Adrenal gland (tissue), 12 donors: ENCODE data around the gene PSMG4. TPM values are rescaled to one million over a fixed set of nuclear protein-coding genes. Genes with fewer than 3 reads are reported as not detected.
A peak's percentile ranks its signal among the peaks of the same experiment; 100 is the strongest.

ENCODE experiments used
- DNase-seq, 7 donors: peaks; one replicate each; pipeline ENCODE4 v3.0.0-alpha.2; 2019 to 2020
- H3K27ac ChIP-seq, 5 donors: fragments of 200-600 bp; sonication (generic) in 4 of 5; 1 replicate in 3 of 5; 2 replicates in 2 of 5; pipeline versions ENCODE4 v1.5.1 to v1.8.0; 2016 to 2020; ENCODE audit warnings: mild to moderate bottlenecking in 1 of 5
- H3K27me3 ChIP-seq: fragments of 200-600 bp; 2 replicates; pipeline ENCODE4 v1.8.0; 2021
- H3K36me3 ChIP-seq, 2 donors: fragments of 200-600 bp; replicated peaks in 1 of 2; 1 replicate in 1 of 2; 2 replicates in 1 of 2; pipeline versions ENCODE4 v1.5.1 to v1.8.0; 2018 to 2022
- H3K4me1 ChIP-seq, 2 donors: fragments of 200-600 bp; replicated peaks in 1 of 2; 1 replicate in 1 of 2; 2 replicates in 1 of 2; pipeline versions ENCODE4 v1.5.1 to v1.8.0; 2018 to 2021
- H3K4me3 ChIP-seq, 4 donors: fragments of 200-600 bp; sonication (generic) in 3 of 4; one replicate each; pipeline ENCODE4 v1.5.1; 2016 to 2018
- H3K9me3 ChIP-seq, 3 donors: fragments of 200-600 bp; sonication (generic) in 1 of 3; replicated peaks in 1 of 3; 1 replicate in 2 of 3; 2 replicates in 1 of 3; pipeline versions ENCODE4 v1.5.1 to v1.8.0; 2016 to 2021
- CTCF ChIP-seq, 6 experiments: fragments of 450-650 bp in 4 of 6; fragments of 200-600 bp in 2 of 6; sonication (generic) in 1 of 6; IDR thresholded peaks; 1 replicate in 5 of 6; 2 replicates in 1 of 6; pipeline versions ENCODE4 v1.5.1 to v1.8.0; 2016 to 2021; ENCODE audit warnings: antibody characterized with exemption in 6 of 6, mild to moderate bottlenecking in 2 of 6, moderate library complexity in 1 of 6
- POLR2A ChIP-seq, 2 donors: fragments of 450-650 bp; IDR thresholded peaks; one replicate each; pipeline ENCODE4 v1.6.1; 2017; ENCODE audit warnings: antibody characterized with exemption in 2 of 2, mild to moderate bottlenecking in 2 of 2, moderate library complexity in 1 of 2
- WGBS, 4 donors: extraction: QIAGEN DNeasy Blood & Tissue Kit in 2 of 4; methylation state at CpG; one replicate each; pipeline versions ENCODE4 v1.1.5 to v1.1.7; 2013 to 2017; 5-methylcytosine and 5-hydroxymethylcytosine counted together
- intact Hi-C, 2 donors: fragments of 100-400 bp; cut with DNase I; formaldehyde crosslinking; loops; one replicate each; pipeline versions ENCODE4 v1.14.1 to v1.15.0; 2022 to 2023
- polyA plus RNA-seq, 3 donors: library from polyadenylated mRNA; stranded (reverse); fragments of 200-250 nt in 2 of 3; fragments of 350-450 nt in 1 of 3; fragmentation: Illumina TruSeq in 1 of 3; extraction: RNeasy Lipid Tissue Mini Kit (QIAGEN cat#74804) in 1 of 3; gene quantifications; one replicate each; pipeline ENCODE4 v1.2.3, GENCODE V29; 2013 to 2014
- total RNA-seq, 9 donors: library from RNA; depleted of rRNA in 4 of 9; stranded (reverse); fragments of >200 nt in 4 of 9; fragments of 120-200 nt in 1 of 9; fragmentation: NEBNext Ultra II Directional in 1 of 9; extraction: Animal tissue kit (Norgen Biotek cat#: 25700) in 1 of 9; gene quantifications; one replicate each; pipeline versions ENCODE4 v1.1.0 to v1.2.4, GENCODE V29; 2013 to 2023
- donor health status: healthy with polysubstance abuse.
- donor health status: Bipolar disorder and iron deficiency.
- donor health status: DM: yes; HTN: yes; CAD: no.
- donor health status: DM: no; HTN: no; CAD: no.
- donor health status: DM: no; HTN: no; CAD: no.
- donor health status: DM: yes; HTN: yes; CAD: no.

The PSMG4 gene
- total and polyA plus RNA-seq, 12 donors, result 4.9 to 87.5 (median 20.0) TPM

DNA sequence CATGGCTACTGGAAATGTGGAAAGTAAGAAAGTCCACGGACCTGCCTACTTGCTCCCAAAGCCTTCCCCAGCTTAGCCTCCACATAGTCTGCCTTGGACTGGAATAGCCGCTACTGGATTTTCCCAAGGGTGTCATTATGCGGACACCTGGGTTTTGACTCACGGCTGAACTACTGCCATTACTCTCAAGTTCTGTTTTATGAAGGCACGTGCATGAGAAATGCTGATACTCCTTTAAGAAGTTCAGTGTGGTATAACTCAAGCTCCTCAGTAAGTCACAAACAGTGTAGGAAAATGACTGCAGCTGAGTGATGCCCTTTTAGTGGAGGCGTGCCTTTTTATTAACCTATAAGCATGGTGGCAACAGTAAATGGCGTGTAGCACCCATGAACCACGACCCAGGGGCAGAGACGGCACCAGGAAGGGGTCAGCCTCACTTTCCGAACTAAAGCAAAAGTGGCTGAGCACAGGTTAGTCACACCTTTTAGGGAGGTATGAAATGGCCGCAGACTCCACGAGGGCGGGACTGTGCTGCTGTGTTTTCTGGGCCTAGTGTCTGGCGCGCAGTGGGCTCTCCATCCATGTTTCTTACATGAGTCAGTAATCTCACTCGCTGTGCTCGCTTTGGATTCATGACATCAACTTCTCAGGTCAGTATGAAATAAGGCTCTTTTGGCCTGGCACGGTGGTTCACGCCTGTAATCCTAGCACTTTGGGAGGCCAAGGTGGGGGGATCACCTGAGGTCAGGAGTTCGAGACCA, 23.9 kb downstream of the PSMG4 start:
- Histone ChIP-seq H3K4me1 (peaks cover 0 to 5% of the 10 kb centered on the region in 2 donors), H3K27ac (peak overlapping the region in 2 of 5 donors; percentile 33 to 71), H3K36me3 (no peaks in the 10 kb centered on the region), H3K27me3 (no peaks in the 10 kb centered on the region), H3K9me3 (no peaks in the 10 kb centered on the region), H3K4me3 (no peak overlapping the region)
- DNase-seq, result peak in 3 of 7 donors; percentile 3 to 16 (median 11)
- WGBS, 4 donors, result 92 to 93% (median 92%) methylated on average over 20 of the region's 20 CpGs
- intact Hi-C loops, result loop anchor here in 1 of 2 donors (5.0 kb wide), 1 partner anchor 175 kb away; the partner anchor contains the start of gene SLC22A23
- TF ChIP-seq POLR2A (IDR thresholded peaks at IDR 0.05) (no peak), CTCF (IDR thresholded peaks at IDR 0.05) (no peak)

GRCh38 chr6:3283241-3283640, 24.5 kb downstream of the PSMG4 start:
- Histone ChIP-seq H3K4me1 (peaks cover 0 to 5% of the 10 kb centered on the region in 2 donors), H3K9me3 (no peaks in the 10 kb centered on the region), H3K36me3 (no peaks in the 10 kb centered on the region), H3K4me3 (no peak overlapping the region), H3K27ac (no peak overlapping the region), H3K27me3 (no peaks in the 10 kb centered on the region)
- TF ChIP-seq CTCF (IDR thresholded peaks at IDR 0.05) (no peak), POLR2A (IDR thresholded peaks at IDR 0.05) (no peak)
- intact Hi-C loops, result loop anchor here in 1 of 2 donors (5.0 kb wide), 1 partner anchor 174 kb away; the partner anchor contains the start of gene SLC22A23
- WGBS, 4 donors, result 86 to 97% (median 92%) methylated on average over 6 to 10 of the region's 10 CpGs
- peak in 2 of 7 donors; percentile 1 to 5 for DNase-seq

GRCh38 chr6:3283641-3284435, 25.1 kb downstream of the PSMG4 start:
- no peak for TF ChIP-seq CTCF (IDR thresholded peaks at IDR 0.05)
- intact Hi-C loops, result loop anchor here in 1 of 2 donors (5.0 kb wide), 1 partner anchor 173 kb away; the partner anchor contains the start of gene SLC22A23
- H3K36me3 ChIP-seq, result no peaks in the 10 kb centered on the region
- no peak overlapping the region for H3K4me3 ChIP-seq
- peak in 1 of 7 donors; percentile 4 for DNase-seq
- no peak overlapping the region for H3K27ac ChIP-seq
- H3K27me3 ChIP-seq, result no peaks in the 10 kb centered on the region
- 89 to 92% (median 90%) methylated on average over 16 to 23 of the region's 23 CpGs for WGBS, 4 donors
- H3K9me3 ChIP-seq, result no peaks in the 10 kb centered on the region
- peaks cover 0 to 5% of the 10 kb centered on the region in 2 donors for H3K4me1 ChIP-seq

- 81 to 87% (median 85%) methylated on average over 6 to 17 of the region's 17 CpGs for WGBS, 4 donors
- H3K9me3 ChIP-seq, result no peaks in the 10 kb centered on the region
- peaks cover 0 to 4% of the 10 kb centered on the region in 2 donors for H3K4me1 ChIP-seq
- H3K27ac ChIP-seq, result no peak overlapping the region
- H3K27me3 ChIP-seq, result no peaks in the 10 kb centered on the region
- intact Hi-C loops, result loop anchor here in 1 of 2 donors (5.0 kb wide), 1 partner anchor 173 kb away; the partner anchor contains the start of gene SLC22A23
- no peaks in the 10 kb centered on the region for H3K36me3 ChIP-seq
- peak in 1 of 7 donors; percentile 15 for DNase-seq
- no peak for TF ChIP-seq POLR2A (IDR thresholded peaks at IDR 0.05)
- no peak overlapping the region for H3K4me3 ChIP-seq
These were observed 25.7 kb downstream of the PSMG4 start for GRCh38 chr6:3284436-3284876.
